GM12892 (cell line): Measurements from ENCODE around the gene SPNS3.

ENCODE experiments used
- DNase-seq: peaks from one replicate; pipeline ENCODE4 v3.0.0; 2011; ENCODE audit not compliant: insufficient read length
- FAIRE-seq: peaks from 2 replicates; lab custom pipeline; 2011; peaks lifted over from hg19 to GRCh38; lab: Jason Lieb, UNC
- POLR2A ChIP-seq: IDR thresholded peaks from 2 replicates; pipeline ENCODE4 v1.6.1; 2011; ENCODE audit warnings: low read depth, low read length, control low read depth
- POLR2AphosphoS5 ChIP-seq: IDR thresholded peaks from 2 replicates; pipeline ENCODE4 v1.6.1; 2011; ENCODE audit warnings: low read depth, low read length, control low read depth
- TAF1 ChIP-seq: IDR thresholded peaks from 2 replicates; pipeline ENCODE4 v1.6.1; 2011; ENCODE audit warnings: low read depth, mild to moderate bottlenecking, control low read depth, low read length, borderline replicate concordance

Gene SPNS3

DNA sequence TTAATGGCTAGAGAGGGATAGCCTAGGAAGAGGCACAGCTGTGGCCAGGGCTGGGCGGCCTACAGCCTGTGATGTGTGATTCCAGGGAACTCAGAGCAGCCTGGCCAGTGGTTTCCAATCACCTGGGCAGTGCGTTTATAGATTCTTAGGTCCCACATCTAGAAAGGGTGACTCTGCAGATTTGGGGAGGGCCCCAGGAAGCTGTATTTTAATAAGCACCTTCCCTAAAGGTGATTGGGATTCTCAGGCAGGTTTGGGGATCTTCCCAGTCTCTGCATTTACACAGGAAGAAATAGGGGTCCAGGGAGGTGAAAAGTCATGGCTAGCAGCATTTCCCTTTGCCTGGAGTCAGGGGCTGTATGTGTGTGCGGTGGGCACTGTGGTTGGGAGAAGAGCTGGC lies 74.5 kb downstream of the SPNS3 start:
- DNase-seq = no peak
- FAIRE-seq = no peak
- TF ChIP-seq POLR2A (no peak), TAF1 (no peak), POLR2AphosphoS5 (no peak)

GRCh38 chr17:4509401-4509800 lies 75.7 kb downstream of the SPNS3 start:
- TF ChIP-seq POLR2AphosphoS5 = no peak
- TF ChIP-seq TAF1 = no peak
- TF ChIP-seq POLR2A = no peak
- FAIRE-seq (peak; percentile 30), DNase-seq (peak; percentile 61)

GRCh38 chr17:4509923-4510617 lies 76.3 kb downstream of the SPNS3 start:
- no peak for DNase-seq
- no peak for FAIRE-seq
- TF ChIP-seq POLR2AphosphoS5 = no peak
- no peak for TF ChIP-seq TAF1
- TF ChIP-seq POLR2A = no peak

DNA sequence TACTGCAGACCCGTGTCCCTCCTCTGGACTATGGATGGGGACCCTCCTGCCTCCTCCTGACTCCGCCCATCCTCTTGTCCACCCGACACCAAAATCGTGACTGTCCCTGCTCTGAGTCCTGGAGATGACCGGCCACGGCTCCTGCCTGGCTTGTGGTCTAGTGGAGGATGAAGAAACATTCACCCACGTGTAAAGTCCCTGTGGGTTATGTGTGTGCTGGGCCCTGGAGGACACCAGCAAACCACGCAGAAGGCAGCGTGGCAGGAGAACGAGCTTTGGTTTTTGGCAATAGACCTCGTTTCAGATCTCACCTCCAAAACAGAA lies 76.8 kb downstream of the SPNS3 start:
- DNase-seq (no peak), FAIRE-seq (no peak)
- TF ChIP-seq POLR2A = no peak
- no peak for TF ChIP-seq POLR2AphosphoS5
- TF ChIP-seq TAF1 = no peak

GRCh38 chr17:4511199-4511932 lies 77.6 kb downstream of the SPNS3 start:
- no peak for FAIRE-seq
- TF ChIP-seq POLR2AphosphoS5 (no peak), TAF1 (no peak), POLR2A (no peak)
- no peak for DNase-seq

DNA sequence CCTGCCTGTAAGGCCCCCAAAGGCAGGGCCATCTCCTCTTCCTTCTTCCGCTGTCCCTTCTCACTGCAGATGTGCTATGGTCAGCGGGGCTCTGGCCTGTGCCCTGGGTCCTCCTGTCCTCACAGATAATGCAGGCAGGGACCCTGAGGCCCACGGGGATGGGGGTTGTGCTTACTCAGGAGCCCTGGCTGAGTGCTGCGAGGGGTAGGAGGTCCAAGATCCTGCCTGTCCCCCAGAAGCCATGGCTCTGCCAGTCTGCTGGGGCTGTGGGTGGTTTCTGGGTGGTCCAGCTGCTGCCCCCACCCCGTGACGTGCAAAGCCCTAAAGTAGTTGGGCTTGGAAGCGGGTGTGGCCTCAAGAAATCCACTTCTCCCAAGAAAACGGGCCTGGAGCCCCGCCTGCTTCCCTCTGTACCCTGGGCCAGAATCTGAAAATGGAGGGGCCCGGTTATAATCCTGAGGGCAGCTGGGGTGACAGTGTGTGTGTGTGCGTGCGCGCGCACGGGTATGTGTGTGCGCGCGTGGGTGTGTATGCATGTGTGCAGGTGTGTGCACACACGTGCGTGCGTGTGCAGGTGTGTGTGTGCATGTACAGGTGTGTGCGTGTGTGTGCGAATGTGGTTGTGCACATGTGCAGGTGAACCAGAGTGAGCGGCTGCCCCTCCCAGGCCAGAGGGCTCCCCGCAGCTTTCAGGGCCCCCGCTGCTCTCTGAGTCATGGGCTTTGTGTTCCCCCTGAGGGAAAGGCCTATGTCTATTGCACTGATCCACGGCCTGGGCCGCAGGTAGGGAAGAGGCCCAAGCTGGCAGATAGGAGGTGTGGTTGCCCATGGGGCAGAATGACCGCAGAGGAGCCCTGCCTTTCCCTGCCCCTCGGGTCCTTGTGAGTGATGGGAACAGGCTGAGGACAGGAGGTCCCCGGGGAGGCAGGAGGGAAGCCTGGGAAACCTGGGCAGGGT lies 78.7 kb downstream of the SPNS3 start:
- no peak for FAIRE-seq
- TF ChIP-seq TAF1 (no peak), POLR2AphosphoS5 (no peak), POLR2A (no peak)
- DNase-seq = no peak

DNA sequence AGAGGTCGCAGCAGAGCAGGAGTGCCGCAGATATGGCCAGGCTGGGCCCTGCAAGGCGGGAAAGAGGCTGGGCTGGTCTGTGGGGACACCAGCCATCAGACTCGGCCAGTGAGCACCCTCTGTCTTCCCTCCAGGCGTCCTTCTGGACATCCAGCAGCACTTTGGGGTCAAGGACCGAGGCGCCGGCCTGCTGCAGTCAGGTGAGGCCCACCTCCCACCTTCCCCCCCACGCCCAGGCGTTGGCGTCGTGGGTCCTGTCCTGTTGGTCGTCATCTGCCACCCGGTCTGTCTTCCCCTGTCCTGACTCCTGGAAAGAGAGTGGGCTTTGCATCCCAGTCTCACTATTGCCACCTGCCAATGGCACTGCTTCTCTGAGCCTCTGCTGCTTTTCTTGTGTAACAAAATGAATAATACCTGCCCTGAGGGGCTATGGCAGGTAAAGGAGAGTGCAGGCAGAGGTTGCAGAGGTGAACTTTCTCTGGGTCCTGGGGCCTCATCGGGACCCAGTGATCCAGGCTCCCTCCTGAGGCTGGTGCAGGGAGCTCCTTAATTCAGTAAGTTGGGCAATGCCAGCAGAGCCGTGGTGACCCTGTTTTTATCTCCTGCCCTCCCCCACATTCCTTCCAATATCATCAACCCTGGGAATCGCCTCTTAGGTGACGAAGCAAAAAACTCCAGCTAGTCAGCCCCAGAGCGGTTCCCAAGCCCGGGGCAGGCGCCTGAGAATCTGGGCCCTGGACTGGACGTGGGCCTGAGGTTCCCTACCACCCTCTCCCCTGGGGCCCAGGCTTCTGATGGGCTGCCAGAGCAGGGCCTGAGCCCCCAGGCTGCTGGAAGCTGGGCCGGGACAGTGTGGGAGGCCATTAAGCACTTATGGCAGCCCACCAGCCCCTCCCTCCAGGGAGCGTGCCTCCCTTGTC lies 79.6 kb downstream of the SPNS3 start:
- DNase-seq = no peak
- TF ChIP-seq TAF1 (no peak), POLR2AphosphoS5 (no peak), POLR2A (no peak)
- no peak for FAIRE-seq

DNA sequence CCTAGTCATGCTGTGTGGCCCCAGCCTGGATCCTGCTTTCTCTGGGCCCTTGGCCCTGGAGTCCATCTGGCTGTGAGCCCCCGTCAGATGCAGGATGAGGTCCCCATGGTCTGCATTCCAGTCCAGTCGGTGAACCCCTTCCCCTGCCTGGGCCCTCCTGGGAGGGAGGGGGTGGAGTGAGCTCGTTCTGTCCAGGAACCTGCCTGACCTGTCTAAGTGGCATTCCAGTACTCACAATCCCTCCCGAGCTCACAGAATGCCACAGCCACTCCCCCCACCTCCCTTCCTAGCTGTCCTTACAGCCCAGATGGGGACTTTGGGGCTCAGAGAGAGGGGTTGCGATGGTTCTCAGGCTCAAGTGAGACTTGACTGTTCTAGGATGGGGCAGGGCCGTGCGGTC lies 80.5 kb downstream of the SPNS3 start:
- DNase-seq = no peak
- no peak for FAIRE-seq
- TF ChIP-seq POLR2AphosphoS5 (no peak), POLR2A (no peak), TAF1 (no peak)

- FAIRE-seq = no peak
- DNase-seq = no peak
- no peak for TF ChIP-seq TAF1
- no peak for TF ChIP-seq POLR2A
- no peak for TF ChIP-seq POLR2AphosphoS5
These were observed 81.0 kb downstream of the SPNS3 start for GRCh38 chr17:4514779-4515178.

DNA sequence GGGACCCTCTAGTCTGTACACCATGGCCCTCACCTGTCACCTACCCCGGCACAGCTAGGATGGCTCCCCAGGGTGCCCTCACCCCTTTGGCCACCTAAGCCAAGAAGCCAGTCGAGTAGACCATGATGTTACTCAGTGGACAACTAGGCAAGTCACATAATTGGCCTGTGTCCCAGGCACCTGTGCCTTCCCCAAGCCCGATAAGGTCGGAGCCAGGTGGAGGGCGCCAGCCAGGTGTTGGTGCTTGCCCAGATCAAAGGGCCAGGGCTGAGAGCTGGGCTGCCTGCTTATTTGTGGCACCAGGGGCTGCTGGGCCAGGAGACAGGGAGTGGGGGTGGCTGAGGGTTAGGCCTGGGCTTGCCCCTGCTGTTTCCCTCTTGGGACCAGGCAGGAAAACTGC lies 81.8 kb downstream of the SPNS3 start:
- DNase-seq (no peak), FAIRE-seq (no peak)
- TF ChIP-seq TAF1 = no peak
- no peak for TF ChIP-seq POLR2AphosphoS5
- no peak for TF ChIP-seq POLR2A

DNA sequence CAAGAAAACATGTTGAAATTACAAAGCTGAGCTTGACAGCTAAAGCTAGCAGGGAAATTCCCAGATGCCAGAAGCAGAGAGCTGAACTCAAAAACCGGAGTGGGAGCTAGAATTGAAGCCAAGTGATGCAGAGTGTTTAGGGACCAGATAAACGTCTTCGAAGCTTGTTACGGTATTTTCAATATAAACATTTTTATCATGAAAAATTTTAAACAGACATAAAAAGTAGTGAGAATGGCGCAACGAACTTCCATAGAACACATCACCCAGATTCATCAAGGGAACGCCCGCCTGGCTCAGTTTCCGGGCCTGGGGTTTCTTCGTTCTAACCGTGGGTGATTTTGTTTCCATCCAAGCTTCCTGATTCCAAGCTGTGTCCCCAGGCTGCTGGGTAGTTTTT lies 83.0 kb downstream of the SPNS3 start:
- no peak for DNase-seq
- TF ChIP-seq POLR2AphosphoS5 (no peak), TAF1 (no peak), POLR2A (no peak)
- FAIRE-seq = no peak
